Kidney capillary endothelial cell (primary cell): ENCODE data around the gene TREML2.

Source experiments
- DNase-seq: peaks from one replicate; pipeline ENCODE4 v3.0.0-alpha.2; 2018; ENCODE audit warnings: low spot score

The TREML2 gene

GRCh38 chr6:41147917-41148316 lies 53.0 kb downstream of the TREML2 start:
- DNase-seq, result no peak
